Ureter (tissue), 1 donor: ENCODE results near the gene AKAP9. TPM values are rescaled to one million over a fixed set of nuclear protein-coding genes. Genes with fewer than 3 reads are reported as not detected.
A peak's percentile ranks its signal among the peaks of the same experiment; 100 is the strongest.
"Not testable (repeated sequence)": the region's sequence is repeated elsewhere in the genome, so short reads cannot be mapped to it uniquely, and the experiment has no call there.

ENCODE experiments used
- DNase-seq: peaks from one replicate; pipeline ENCODE4 v3.0.0-alpha.2; 2020; ENCODE audit warnings: low spot score
- total RNA-seq: library from RNA; stranded (reverse); gene quantifications from one replicate; pipeline ENCODE4 v1.2.4, GENCODE V29; 2023
- donor health status: DM: yes; HTN: yes; CAD: no.

Gene AKAP9
- total RNA-seq, 1 donor from 2014 or later, result 88.2 TPM

DNA sequence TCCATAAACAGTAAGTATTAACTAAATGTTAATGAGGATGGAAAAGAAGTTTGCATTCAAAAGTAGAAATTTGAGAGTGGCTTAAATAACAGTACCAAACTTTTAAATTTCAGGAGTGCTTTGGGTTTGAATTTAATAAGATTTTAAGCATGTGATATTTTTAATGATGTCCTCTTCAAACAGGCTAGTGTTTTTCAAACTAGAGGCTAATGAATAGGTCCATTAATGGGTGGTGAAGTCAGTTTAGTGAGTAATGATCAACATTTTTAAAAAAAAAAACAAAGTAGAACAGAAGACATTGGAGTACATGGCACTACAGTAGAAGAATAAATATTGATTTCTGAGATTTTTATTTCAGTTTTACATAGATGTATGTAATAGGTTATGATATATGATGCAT lies 72.9 kb downstream of the AKAP9 start:
- DNase-seq, result no peak

DNA sequence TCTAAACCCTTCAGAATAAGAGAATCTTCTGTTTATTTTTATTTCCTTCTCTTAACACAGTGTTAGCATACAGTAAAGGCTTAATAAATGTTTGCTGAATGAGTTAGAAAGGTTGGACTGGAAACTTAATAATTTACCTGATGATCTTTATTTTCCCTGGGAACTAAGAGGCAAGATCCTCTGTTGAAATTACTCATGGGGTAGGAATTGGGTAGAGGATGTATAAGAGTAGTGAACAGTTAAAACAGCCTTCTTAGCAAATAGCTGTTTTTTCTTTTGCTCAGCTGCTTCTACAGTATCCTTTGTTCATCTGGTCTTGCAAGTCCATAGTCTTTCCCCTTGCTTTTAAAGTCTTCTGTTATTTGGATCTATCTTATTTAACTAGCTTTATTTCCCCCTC lies 80.0 kb downstream of the AKAP9 start:
- DNase-seq, result no peak

DNA sequence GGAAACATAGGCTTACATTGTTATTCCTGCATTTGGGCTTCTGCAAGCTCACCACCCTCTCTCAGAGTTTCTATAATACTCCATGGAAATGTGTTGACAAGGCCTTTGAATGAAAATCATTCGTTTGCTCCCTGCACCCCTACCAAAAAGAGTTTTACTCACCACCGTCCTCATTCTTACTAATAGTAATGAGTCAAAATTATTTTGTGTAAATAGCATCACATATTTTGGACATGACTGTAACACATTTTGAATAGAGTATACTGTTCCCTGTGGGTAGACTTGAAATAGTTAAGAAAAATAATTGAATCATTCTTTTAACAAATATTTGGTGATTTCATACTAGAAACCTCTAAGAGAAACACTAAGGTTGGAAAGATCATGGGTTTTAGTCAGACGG lies 84.6 kb downstream of the AKAP9 start:
- no peak for DNase-seq

DNA sequence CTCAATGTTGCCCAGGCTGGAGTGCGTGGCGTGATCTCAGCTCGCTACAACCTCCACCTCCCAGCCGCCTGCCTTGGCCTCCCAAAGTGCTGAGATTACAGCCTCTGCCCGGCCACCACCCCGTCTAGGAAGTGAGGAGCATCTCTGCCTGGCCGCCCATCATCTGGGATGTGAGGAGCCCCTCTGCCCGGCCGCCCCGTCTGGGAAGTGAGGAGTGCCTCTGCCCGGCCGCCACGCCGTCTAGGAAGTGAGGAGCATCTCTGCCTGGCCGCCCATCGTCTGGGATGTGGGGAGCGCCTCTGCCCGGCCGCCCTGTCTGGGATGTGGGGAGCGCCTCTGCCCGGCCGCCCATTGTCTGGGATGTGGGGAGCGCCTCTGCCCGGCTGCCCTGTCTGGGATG lies 86.0 kb downstream of the AKAP9 start:
- DNase-seq, result not testable (repeated sequence)

DNA sequence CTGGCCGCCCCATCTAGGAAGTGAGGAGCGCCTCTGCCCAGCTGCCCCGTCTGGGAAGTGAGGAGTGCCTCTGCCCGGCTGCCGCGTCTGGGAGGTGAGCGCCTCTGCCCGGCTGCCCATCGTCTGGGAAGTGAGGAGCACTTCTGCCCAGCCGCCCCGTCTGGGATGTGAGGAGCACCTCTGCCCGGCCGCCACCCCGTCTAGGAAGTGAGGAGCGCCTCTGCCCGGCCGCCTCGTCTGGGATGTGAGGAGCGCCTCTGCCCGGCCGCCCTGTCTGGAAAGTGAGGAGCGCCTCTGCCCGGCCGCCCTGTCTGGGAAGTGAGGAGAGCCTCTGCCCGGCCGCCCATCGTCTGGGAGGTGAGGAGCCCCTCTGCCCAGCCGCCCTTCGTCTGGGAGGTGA lies 86.5 kb downstream of the AKAP9 start:
- DNase-seq, result not testable (repeated sequence)

DNA sequence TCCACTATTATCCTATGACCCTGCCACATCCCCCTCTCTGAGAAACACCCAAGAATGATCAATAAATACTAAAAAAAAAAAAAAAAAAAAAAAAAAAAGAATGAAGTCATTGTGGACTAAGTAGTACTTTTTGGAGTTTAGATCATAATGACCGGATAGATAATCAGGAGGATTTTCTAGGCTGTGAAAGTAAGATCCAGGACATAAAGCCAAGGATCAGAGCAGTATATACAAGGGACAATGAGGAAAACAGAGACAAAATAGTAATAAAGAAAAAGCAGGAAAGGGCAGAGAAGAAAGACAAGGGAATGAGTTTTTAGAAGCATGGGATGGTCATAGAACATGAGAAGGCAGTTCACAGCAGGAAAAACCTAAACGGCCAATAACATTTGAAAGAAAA lies 87.6 kb downstream of the AKAP9 start:
- DNase-seq, result no peak

DNA sequence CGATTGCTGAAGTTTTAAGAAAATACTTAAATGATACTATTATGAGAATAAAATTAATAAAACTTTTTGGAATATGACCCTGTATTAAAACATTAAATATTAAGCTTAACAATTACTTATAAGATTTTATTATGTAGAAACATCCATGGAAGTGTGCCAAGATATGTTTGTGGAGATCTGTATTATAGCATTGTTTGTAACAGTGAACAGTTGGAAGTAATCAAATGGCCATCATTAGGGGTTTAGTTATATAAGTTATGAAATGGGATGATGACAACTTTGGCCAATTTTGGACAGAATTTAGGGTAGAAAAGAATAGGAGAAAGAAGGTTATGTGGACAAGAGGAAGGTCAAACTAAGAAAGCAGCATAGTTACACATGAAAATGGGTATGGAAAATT lies 88.0 kb downstream of the AKAP9 start:
- DNase-seq, result no peak

DNA sequence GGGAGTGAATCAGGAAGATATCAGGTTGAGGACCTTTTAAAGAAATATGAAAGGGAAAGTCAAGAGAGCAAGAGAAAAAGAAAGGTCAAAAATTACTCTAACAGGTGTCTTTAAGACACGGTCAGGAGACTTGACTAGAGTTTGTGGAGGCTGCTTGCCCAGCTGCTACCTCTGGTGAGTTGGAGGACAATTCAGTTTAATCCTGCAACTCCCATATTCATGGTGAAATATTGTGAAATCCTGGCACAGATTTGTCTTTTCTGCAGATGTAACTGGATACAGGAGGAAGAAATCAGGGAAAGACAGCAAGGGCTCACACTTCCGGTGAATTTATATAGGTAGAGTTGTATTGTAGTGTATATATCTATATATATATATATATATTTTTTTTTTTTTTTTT lies 93.5 kb downstream of the AKAP9 start:
- DNase-seq, result no peak

DNA sequence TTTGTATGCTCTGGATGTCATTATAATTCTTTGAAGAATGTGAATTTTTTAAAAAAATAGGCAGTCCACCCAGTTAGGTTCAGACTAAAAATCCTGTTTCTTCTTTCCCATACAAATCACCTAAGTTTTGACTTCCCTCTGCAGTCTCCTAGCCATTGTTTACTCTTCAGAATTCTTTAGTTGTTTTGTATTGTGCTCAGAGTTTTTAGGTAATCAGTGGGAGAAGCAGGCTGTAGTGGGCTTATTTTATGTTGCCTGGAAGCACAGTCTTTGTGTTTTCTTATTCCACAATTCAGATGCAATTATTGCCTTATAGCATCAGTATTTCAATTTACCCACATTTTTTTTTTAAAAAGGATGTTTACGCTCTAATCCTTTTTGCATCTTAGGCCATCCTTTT lies 94.9 kb downstream of the AKAP9 start:
- no peak for DNase-seq

DNA sequence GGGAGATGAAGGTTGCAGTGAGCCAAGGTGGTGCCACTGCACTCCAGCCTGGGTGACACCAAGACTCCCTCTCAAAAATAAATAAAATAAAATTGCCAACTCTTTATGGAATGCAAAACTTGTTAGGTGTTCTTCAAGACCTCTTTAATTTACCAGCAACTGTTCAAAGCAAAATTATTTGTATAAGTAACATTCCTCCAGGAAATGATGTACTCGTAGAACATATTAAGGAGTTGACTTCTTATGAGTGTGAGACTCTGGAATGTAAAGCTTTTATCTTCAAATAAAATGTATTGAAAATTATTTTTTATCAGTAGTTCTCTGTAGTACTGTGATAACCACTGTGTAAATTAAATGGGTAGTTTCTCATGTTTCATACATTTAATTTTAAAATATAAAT lies 99.2 kb downstream of the AKAP9 start:
- no peak for DNase-seq

DNA sequence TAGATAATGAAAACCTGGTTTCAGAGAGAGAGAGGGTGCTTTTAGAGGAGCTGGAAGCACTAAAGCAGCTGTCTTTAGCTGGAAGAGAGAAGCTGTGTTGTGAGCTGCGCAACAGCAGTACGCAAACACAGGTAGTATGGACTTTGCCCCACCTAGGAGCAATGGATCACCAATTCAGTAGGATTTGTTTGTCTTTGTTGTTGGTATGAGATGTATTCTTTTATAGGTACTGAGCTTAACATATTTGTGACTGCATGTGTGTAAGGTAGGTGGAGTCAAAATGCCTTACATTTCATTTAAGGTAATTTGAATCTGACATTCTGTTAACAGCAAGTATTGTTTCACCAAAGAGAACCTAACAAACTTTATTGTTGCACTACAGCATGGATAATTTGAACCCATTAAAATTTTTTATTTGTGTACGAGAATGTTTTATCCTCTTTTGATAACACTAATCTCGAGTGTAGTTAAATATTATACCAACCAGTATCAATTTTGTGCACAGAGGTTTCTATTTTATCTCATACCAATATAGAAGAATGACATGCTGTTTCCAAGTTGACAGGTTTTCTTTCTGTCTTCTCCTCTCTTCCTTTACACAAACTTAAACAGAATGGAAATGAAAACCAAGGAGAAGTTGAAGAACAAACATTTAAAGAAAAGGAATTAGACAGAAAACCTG lies 101.5 kb downstream of the AKAP9 start:
- no peak for DNase-seq

DNA sequence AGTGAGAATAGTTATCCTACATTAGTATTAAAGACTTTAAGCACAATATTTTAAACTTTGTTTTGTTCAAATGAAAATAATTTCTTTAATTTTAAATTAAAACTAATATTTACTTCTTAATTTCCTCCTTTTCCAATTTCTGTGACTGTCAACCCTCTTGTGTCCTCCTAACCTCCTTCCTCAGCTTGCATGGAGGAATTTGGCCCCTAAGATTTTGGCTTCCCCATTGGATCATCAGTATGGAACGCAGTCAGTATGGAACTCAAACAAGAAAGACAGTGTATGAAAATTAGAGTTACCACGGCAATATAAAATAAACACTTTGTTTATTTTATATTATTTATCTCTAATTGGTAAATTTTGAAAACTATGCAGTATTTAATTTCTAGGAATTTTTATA lies 102.4 kb downstream of the AKAP9 start:
- no peak for DNase-seq

DNA sequence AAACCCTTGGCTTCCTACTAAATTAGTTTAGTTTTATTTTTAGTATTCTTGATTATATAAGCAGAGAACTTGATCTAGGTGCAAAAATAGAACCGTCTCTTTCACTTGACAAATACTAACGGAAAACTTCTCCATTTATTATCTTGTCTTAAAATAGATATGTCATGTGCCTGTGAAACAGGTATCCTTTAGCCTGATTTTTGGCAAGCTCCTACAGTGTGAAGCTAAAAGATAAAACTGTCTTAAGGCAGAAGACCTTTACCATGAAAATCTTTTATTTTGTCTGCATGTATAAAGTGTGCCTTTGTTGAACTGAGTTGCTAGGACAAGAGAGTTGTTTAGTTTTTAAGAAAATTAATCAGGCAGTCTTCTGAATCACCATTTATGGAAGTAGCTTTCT lies 103.0 kb downstream of the AKAP9 start:
- no peak for DNase-seq

DNA sequence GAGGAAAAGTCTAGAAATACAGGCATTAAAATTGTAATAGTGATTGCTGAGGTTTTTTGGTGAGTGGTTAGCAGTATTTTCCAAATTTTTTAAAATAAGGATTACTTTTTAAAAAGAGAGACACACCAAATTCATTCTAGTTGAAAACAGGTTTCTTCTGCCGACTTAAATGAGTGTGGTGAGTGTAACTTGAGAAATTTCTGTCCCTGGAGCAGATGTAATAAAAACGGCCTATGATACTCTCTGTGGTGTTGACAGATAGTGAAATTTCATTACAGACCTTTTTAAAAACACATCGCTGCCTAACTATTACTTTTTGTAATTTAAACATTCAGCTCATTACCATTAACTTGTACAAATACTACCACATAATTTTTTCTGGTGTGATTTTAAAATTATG lies 103.5 kb downstream of the AKAP9 start:
- no peak for DNase-seq

DNA sequence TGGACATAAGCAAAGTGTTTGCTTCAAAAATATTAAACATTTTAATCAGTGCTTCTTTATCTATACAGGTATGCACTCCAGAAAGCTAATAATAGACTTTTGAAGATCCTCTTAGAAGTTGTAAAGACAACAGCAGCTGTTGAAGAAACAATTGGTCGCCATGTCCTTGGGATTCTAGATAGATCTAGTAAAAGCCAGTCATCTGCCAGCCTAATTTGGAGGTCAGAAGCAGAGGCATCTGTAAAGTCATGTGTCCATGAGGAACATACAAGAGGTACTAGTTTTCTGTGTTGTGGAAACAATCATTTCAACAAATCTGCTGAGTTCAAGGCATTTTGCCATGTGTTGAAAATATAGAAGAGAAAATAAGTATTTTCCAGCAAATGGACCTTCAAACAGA lies 104.3 kb downstream of the AKAP9 start:
- no peak for DNase-seq

DNA sequence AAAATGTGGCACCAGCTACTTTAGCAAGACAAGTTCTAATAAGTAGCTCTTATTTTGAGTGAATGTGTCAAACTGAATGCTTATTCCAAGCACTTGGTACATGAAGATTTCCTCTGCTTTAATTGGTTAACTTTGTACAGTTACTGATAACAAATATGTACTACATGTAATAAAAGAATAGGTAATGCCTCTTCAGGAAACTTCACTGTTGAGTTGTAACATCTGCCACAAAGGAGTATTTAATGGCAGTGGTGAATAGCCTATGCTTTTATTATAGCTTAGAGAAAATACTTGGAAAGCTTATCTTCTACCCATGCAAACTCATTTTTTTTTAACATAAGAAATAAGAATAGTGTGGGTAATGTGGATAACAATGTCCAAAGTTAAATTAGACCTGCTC lies 111.0 kb downstream of the AKAP9 start:
- DNase-seq, result no peak

DNA sequence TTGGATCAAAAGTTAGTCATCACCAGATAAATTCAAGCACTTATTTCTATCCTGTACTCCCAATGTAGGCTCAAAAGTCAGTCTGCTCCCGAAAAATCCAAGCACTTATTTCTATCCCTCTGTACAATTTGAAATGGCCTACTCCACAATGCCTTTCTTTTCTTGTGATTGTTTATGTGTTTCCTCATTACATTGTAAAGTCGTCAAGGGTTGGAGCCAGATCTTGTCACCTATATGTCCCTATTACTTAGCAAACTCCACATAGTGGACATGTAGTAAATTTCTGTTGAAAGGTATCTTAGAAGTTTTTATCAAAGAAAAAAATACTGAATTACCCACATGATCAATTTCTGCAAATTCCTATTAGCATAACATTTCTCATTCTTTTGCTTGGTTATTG lies 111.5 kb downstream of the AKAP9 start:
- DNase-seq, result no peak

DNA sequence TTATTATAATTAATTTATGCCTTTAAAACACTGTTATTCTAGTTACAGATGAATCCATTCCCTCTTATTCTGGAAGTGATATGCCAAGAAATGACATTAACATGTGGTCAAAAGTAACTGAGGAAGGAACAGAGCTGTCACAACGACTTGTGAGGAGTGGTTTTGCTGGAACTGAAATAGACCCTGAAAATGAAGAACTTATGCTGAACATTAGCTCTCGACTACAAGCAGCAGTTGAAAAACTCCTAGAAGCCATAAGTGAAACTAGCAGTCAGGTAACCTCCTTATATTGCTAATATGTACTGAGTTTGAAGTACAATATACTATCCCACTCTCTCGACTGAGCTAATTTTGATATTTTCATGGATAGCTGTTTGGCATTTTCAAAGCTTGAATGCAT lies 112.0 kb downstream of the AKAP9 start:
- no peak for DNase-seq

DNA sequence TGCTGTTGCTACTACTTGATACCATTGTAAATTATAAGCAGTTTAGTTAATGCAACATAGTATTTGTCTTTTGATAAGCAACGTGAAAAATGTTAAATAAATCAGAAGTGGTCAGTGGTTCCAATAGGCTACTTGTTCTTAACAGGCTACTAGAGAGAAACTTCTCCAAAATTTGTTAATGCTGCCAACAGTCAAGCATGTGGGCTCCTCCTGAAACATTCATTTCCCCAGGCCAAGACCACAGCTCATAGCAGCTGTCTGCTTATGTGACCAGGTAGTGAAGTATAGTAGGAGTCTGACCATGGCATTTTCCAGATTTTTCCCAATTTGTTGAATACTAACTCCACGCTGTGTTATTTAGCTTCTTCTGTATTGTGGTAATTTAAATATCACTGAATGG lies 112.7 kb downstream of the AKAP9 start:
- no peak for DNase-seq

DNA sequence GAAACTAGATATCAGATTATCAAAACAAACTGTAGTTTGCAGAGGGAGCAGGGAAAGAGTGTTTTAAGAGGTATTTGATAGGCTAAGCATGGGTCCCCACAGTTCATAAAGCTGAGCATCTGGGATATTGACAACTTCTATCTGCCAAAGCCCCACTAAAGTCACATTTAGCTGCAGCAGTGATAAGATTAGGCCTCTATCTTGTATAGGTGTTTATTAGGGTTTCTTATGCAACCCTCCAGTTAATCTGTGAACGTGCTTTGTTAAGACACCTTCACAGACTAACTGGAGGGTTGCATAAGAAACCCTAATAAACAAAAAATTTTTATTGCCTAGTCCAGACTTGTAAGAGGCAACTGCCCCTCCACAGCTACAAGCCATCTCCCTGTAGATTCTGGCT lies 115.6 kb downstream of the AKAP9 start:
- DNase-seq, result no peak

DNA sequence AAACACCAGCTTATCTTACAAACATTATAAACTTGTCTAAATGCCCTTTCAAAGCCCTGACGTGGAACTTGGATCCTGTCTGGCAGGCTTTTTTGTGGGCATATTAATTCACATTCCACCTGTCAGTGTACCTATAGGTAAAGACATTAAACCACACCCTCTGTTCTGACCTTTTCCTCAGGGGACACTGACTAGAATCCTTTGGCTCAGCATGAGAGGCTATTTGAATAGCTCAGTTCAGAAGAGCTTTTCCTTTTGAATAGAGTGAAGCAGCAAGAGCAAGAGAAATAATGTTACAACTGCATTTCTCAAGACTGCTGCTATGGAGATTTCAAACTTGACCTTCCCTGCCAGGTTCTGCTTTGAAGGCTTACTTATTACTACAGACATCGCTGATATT lies 116.7 kb downstream of the AKAP9 start:
- DNase-seq, result peak; percentile 57

DNA sequence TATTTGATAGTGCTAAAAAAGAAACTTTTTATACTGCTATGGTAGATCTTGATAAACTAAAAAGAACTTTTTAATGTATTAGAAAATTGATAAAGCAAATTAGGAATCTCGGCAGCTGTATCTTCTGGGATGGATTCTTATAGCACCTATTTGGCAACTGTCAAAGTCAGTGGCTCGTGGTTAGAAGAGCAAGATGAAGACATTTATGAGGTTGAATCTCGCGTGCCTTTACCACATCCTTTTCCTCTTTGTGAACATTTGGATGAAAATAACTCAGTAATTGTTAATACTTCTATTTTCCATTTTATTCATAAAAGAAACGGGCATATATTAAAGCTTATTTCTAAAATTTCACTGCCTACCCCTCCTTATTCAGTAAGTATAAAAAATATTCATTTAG lies 117.4 kb downstream of the AKAP9 start:
- DNase-seq, result no peak

DNA sequence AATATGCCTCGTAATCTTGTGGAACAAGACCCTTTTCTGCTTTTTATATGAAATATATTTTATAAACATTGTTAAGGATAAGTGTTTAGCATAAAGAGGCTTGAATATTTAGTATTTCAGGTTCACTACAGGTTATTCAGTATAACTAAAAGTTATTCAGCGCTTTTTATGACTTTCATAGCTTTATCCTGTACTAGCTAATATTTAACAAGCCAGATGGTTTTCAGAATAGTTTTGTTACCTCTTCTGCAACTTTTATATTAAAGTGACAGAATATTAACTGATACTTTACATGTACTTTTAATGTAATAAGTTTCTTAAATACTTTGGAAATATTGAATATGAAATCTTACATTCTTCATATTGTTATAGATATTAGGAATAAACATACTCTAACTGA lies 118.2 kb downstream of the AKAP9 start:
- DNase-seq, result no peak

DNA sequence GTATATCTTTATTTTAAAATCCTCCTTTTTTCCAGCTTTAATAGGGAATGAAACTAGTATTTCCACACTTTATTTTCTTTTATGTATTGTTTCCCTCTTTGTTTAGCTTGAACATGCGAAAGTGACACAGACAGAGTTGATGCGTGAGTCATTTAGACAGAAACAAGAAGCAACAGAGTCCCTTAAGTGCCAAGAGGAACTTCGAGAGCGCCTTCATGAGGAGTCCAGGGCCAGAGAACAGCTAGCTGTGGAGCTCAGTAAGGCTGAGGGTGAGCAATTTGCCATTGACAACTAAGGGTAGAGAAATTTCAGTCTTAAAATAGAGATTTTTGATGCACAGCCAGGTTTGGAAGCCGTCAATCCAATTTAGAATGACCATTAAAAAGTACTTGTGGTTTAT lies 120.5 kb downstream of the AKAP9 start:
- no peak for DNase-seq
